HepG2 (cell line): ENCODE data around the gene KLHL35. TPM values are rescaled to one million over a fixed set of nuclear protein-coding genes. Genes with fewer than 3 reads are reported as not detected.

Experiments used
- ATF7-NPFF ChIP-seq: sonication (generic); formaldehyde crosslinking; IDR thresholded peaks from 2 replicates; pipeline ENCODE4 v1.8.1; 2023; ENCODE audit warnings: mild to moderate bottlenecking, low read depth, missing genetic modification reagents, moderate library complexity
- FOXC1 ChIP-seq: sonication (generic); formaldehyde crosslinking; IDR thresholded peaks from 2 replicates; pipeline ENCODE4 v1.8.0; 2022; ENCODE audit warnings: mild to moderate bottlenecking, missing genetic modification reagents, borderline replicate concordance
- GABPB1 ChIP-seq: IDR thresholded peaks from 2 replicates; pipeline ENCODE4 v1.6.1; 2016; ENCODE audit warnings: mild to moderate bottlenecking, missing genetic modification reagents, moderate library complexity, missing compliant biosample characterization
- HCFC1 ChIP-seq: fragments of 150-350 bp; IDR thresholded peaks from 2 replicates; pipeline ENCODE4 v1.6.1; 2014; ENCODE audit warnings: low read depth, low read length
- KAT7 ChIP-seq: IDR thresholded peaks from 2 replicates; pipeline ENCODE4 v1.6.1; 2018; ENCODE audit warnings: borderline replicate concordance, missing compliant biosample characterization
- MAFF ChIP-seq: IDR thresholded peaks from 2 replicates; pipeline ENCODE4 v1.6.1; 2011; ENCODE audit warnings: low read depth, low read length, improper control_type of control experiment
- NCOR1 ChIP-seq: fragments of 200-600 bp; sonication (generic); IDR thresholded peaks from 2 replicates; pipeline ENCODE4 v1.7.0; 2017; ENCODE audit warnings: antibody characterized with exemption, low read length, borderline replicate concordance
- PRDM15 ChIP-seq: sonication (generic); formaldehyde crosslinking; IDR thresholded peaks from 2 replicates; pipeline ENCODE4 v1.4.0; 2020; ENCODE audit warnings: missing genetic modification reagents
- SIX4 ChIP-seq: sonication (generic); formaldehyde crosslinking; IDR thresholded peaks from 2 replicates; pipeline ENCODE4 v1.4.0; 2020; ENCODE audit warnings: missing genetic modification reagents
- TRIM22 ChIP-seq: fragments of 450-650 bp; IDR thresholded peaks from 2 replicates; pipeline ENCODE4 v1.6.1; 2017
- UBTF ChIP-seq: sonication (generic); formaldehyde crosslinking; IDR thresholded peaks from 2 replicates; pipeline ENCODE4 v1.4.0; 2020; ENCODE audit warnings: mild to moderate bottlenecking, missing genetic modification reagents
- ZBTB43 ChIP-seq: sonication (generic); formaldehyde crosslinking; conservative IDR thresholded peaks from 2 replicates; pipeline ENCODE4 v1.4.0; 2020; ENCODE audit warnings: missing genetic modification reagents
- ZNF607 ChIP-seq: sonication (generic); formaldehyde crosslinking; IDR thresholded peaks from 2 replicates; pipeline ENCODE4 v1.5.1; 2020; ENCODE audit warnings: missing genetic modification reagents, mild to moderate bottlenecking, borderline replicate concordance
- ZNF761 ChIP-seq: sonication (generic); formaldehyde crosslinking; conservative IDR thresholded peaks from 2 replicates; pipeline ENCODE4 v1.4.0; 2020; ENCODE audit warnings: mild to moderate bottlenecking, missing genetic modification reagents
- ZNF891 ChIP-seq: sonication (generic); formaldehyde crosslinking; IDR thresholded peaks from 2 replicates; pipeline ENCODE4 v1.5.0; 2020; ENCODE audit warnings: mild to moderate bottlenecking, missing genetic modification reagents
- ZSCAN5A ChIP-seq: sonication (generic); formaldehyde crosslinking; IDR thresholded peaks from 2 replicates; pipeline ENCODE4 v1.8.0; 2022; ENCODE audit warnings: mild to moderate bottlenecking, missing genetic modification reagents, borderline replicate concordance
- polyA plus RNA-seq, 8 experiments: library from polyadenylated mRNA; depleted of rRNA in 3 of 8; stranded (reverse) in 7 of 8; unstranded in 1 of 8; fragments of >200 nt; fragmentation: Illumina TruSeq in 4 of 8; extraction: Trizol in 4 of 8; gene quantifications; 2 replicates each; pipeline versions ENCODE4 v1.2.1 to v1.2.3, GENCODE V29; 2011 to 2016; ENCODE audit warnings: low read depth in 4 of 8, missing spikeins in 1 of 8, mixed read lengths in 1 of 8; ENCODE audit not compliant: insufficient read depth in 1 of 8
- total RNA-seq, 5 experiments: library from RNA; depleted of rRNA; stranded (reverse); fragments of >200 nt; fragmentation: Illumina TruSeq; extraction: Trizol; gene quantifications; 2 replicates each; pipeline ENCODE4 v1.2.3, GENCODE V29; 2016; ENCODE audit warnings: low read depth in 1 of 5

The KLHL35 gene
- total and polyA plus RNA-seq, 2 of the 13 experiments (the other 11 are each of a cell fraction or from before 2014, with no cell fraction given), result not detected

- peak; percentile 45; the same call in 1 of the 2 replicates for TF ChIP-seq ZSCAN5A
- peak; percentile 71 for TF ChIP-seq UBTF (CRISPR knock-in tag)
- 0 out of 2 replicates have a peak, but pooled peaks have one; percentile 31 for TF ChIP-seq GABPB1 (CRISPR knock-in tag)
- TF ChIP-seq TRIM22, result no peak
- no peak for TF ChIP-seq PRDM15 (CRISPR knock-in tag)
- no peak for TF ChIP-seq ATF7-NPFF (CRISPR knock-in tag)
- TF ChIP-seq HCFC1, result no peak
- no peak for TF ChIP-seq ZBTB43 (CRISPR knock-in tag)
- TF ChIP-seq ZNF607 (CRISPR knock-in tag), result no peak
- TF ChIP-seq KAT7 (CRISPR knock-in tag), result no peak
- TF ChIP-seq NCOR1, result peak; percentile 46; the same call in 1 of the 2 replicates
- no peak for TF ChIP-seq MAFF
- no peak for TF ChIP-seq FOXC1 (CRISPR knock-in tag)
- TF ChIP-seq ZNF761 (CRISPR knock-in tag), result 0 out of 2 replicates have a peak, but pooled peaks have one; percentile 37
- no peak for TF ChIP-seq ZNF891 (CRISPR knock-in tag)
- TF ChIP-seq SIX4 (CRISPR knock-in tag), result no peak
Observed at GRCh38 chr11:75422248-75423231, 10.5 kb downstream of the KLHL35 start (continued).
